Measurements from ENCODE around the gene CTXN1. TPM values are rescaled to one million over a fixed set of nuclear protein-coding genes. Genes with fewer than 3 reads are reported as not detected.

The CTXN1 gene
- total RNA-seq, 3 donors from 2014 or later (not counting 1 experiment from before 2014, with no cell fraction given) = 0.39 TPM; not detected in 2

GRCh38 chr19:7901337-7901736 lies 24.6 kb downstream of the CTXN1 start:
- no peaks in the 10 kb centered on the region for H3K9me3 ChIP-seq (ENCODE audit: control insufficient read depth, insufficient read depth, low read length)
- intact Hi-C loops (cut with micrococcal nuclease) = no loop called here
- peaks cover 9% of the 10 kb centered on the region for H3K36me3 ChIP-seq (ENCODE audit: control insufficient read depth, insufficient read depth, low read length)
- Mint-ChIP-seq H3K9me3 (no peaks in the 10 kb centered on the region), H3K4me3 (no peak overlapping the region), H3K4me1 (peaks cover 20 to 34% of the 10 kb centered on the region in 2 donors), H3K36me3 (no peaks in the 10 kb centered on the region), H3K27me3 (ENCODE audit: low read depth in 2 of 2) (peaks cover 0 to 6% of the 10 kb centered on the region in 2 donors), H3K27ac (no peak overlapping the region)
- H3K4me3 ChIP-seq (ENCODE audit: low read length) = no peak overlapping the region
- ATAC-seq = no peak
- H3K27ac ChIP-seq (ENCODE audit: low read length) = no peak overlapping the region
- no peaks in the 10 kb centered on the region for H3K27me3 ChIP-seq (ENCODE audit: control insufficient read depth, insufficient read depth, low read length)
- 93% methylated on average over 5 of the region's 7 CpGs for WGBS (ENCODE audit: insufficient coverage)
- TF ChIP-seq CTCF (IDR thresholded peaks at IDR 0.05) = no peak
- peaks cover 28% of the 10 kb centered on the region for H3K4me1 ChIP-seq (ENCODE audit: control insufficient read depth, insufficient read depth, low read length)
- DNase-seq = no peak

- Mint-ChIP-seq H3K36me3 (no peaks in the 10 kb centered on the region), H3K27ac (no peak overlapping the region), H3K4me3 (no peak overlapping the region), H3K4me1 (peaks cover 20 to 30% of the 10 kb centered on the region in 2 donors), H3K9me3 (no peaks in the 10 kb centered on the region), H3K27me3 (ENCODE audit: low read depth in 2 of 2) (peaks cover 0 to 6% of the 10 kb centered on the region in 2 donors)
- H3K9me3 ChIP-seq (ENCODE audit: control insufficient read depth, insufficient read depth, low read length) = no peaks in the 10 kb centered on the region
- no peak for TF ChIP-seq CTCF (IDR thresholded peaks at IDR 0.05)
- no peaks in the 10 kb centered on the region for H3K27me3 ChIP-seq (ENCODE audit: control insufficient read depth, insufficient read depth, low read length)
- ATAC-seq = no peak
- no peak for DNase-seq
- WGBS (ENCODE audit: insufficient coverage) = 93% methylated on average over 3 of the region's 3 CpGs
- intact Hi-C loops (cut with micrococcal nuclease) = no loop called here
- peaks cover 5% of the 10 kb centered on the region for H3K36me3 ChIP-seq (ENCODE audit: control insufficient read depth, insufficient read depth, low read length)
- H3K27ac ChIP-seq (ENCODE audit: low read length) = no peak overlapping the region
- H3K4me1 ChIP-seq (ENCODE audit: control insufficient read depth, insufficient read depth, low read length) = peaks cover 26% of the 10 kb centered on the region
- no peak overlapping the region for H3K4me3 ChIP-seq (ENCODE audit: low read length)
Observed at GRCh38 chr19:7900931-7901330, 25.0 kb downstream of the CTXN1 start.

- intact Hi-C loops (cut with micrococcal nuclease) = no loop called here
- H3K27me3 Mint-ChIP-seq (ENCODE audit: low read depth in 2 of 2) = peaks cover 0 to 6% of the 10 kb centered on the region in 2 donors
- no peaks in the 10 kb centered on the region for H3K36me3 Mint-ChIP-seq
- H3K27ac Mint-ChIP-seq = no peak overlapping the region
- no peak for ATAC-seq
- Histone ChIP-seq H3K36me3 (ENCODE audit: control insufficient read depth, insufficient read depth, low read length) (peaks cover 4% of the 10 kb centered on the region), H3K27me3 (ENCODE audit: control insufficient read depth, insufficient read depth, low read length) (no peaks in the 10 kb centered on the region), H3K9me3 (ENCODE audit: control insufficient read depth, insufficient read depth, low read length) (no peaks in the 10 kb centered on the region), H3K4me3 (ENCODE audit: low read length) (no peak overlapping the region), H3K4me1 (ENCODE audit: control insufficient read depth, insufficient read depth, low read length) (peaks cover 21% of the 10 kb centered on the region), H3K27ac (ENCODE audit: low read length) (no peak overlapping the region)
- no peak for DNase-seq
- no peak overlapping the region for H3K4me3 Mint-ChIP-seq
- H3K4me1 Mint-ChIP-seq = peaks cover 20 to 25% of the 10 kb centered on the region in 2 donors
- H3K9me3 Mint-ChIP-seq = no peaks in the 10 kb centered on the region
- WGBS (ENCODE audit: insufficient coverage) = 89% methylated on average over 21 of the region's 21 CpGs
- TF ChIP-seq CTCF (IDR thresholded peaks at IDR 0.05) = no peak
Observed at GRCh38 chr19:7900401-7900870, 25.5 kb downstream of the CTXN1 start.

- H3K36me3 ChIP-seq (ENCODE audit: control insufficient read depth, insufficient read depth, low read length) = no peaks in the 10 kb centered on the region
- Mint-ChIP-seq H3K27ac (no peak overlapping the region), H3K4me3 (no peak overlapping the region), H3K9me3 (no peaks in the 10 kb centered on the region), H3K27me3 (ENCODE audit: low read depth in 2 of 2) (peaks cover 0 to 6% of the 10 kb centered on the region in 2 donors), H3K4me1 (peaks cover 15 to 19% of the 10 kb centered on the region in 2 donors), H3K36me3 (no peaks in the 10 kb centered on the region)
- H3K4me1 ChIP-seq (ENCODE audit: control insufficient read depth, insufficient read depth, low read length) = peaks cover 15% of the 10 kb centered on the region
- no peaks in the 10 kb centered on the region for H3K27me3 ChIP-seq (ENCODE audit: control insufficient read depth, insufficient read depth, low read length)
- intact Hi-C loops (cut with micrococcal nuclease) = no loop called here
- H3K27ac ChIP-seq (ENCODE audit: low read length) = no peak overlapping the region
- WGBS (ENCODE audit: insufficient coverage) = 92% methylated on average over 34 of the region's 34 CpGs
- DNase-seq = no peak
- no peaks in the 10 kb centered on the region for H3K9me3 ChIP-seq (ENCODE audit: control insufficient read depth, insufficient read depth, low read length)
- H3K4me3 ChIP-seq (ENCODE audit: low read length) = no peak overlapping the region
- no peak for ATAC-seq
- no peak for TF ChIP-seq CTCF (IDR thresholded peaks at IDR 0.05)
Observed at GRCh38 chr19:7899751-7900378, 26.1 kb downstream of the CTXN1 start.

All from natural killer cell (primary cell).